Central memory CD8-positive, alpha-beta T cell (primary cell): ENCODE results near the gene AKR1E2.

Source experiments
- ATAC-seq: fragments of 150-1000 bp; cut with Tn5 transposase; replicated peaks from 2 replicates; pipeline ENCODE4 v1.10.0; 2022; ENCODE audit warnings: mild to moderate bottlenecking, moderate FRiP score, moderate number of reproducible peaks; ENCODE audit not compliant: poor library complexity, severe bottlenecking; ENCODE audit errors: extremely low read depth
- DNase-seq, 2 donors: peaks; one replicate each; pipeline ENCODE4 v3.0.0; 2021; ENCODE audit warnings: low spot score in 2 of 2
- H3K27ac Mint-ChIP-seq: one replicate; pipeline ENCODE4 v1.8.0; 2022; ENCODE audit warnings: low read depth, mild to moderate bottlenecking, moderate library complexity, mixed read lengths
- H3K27me3 Mint-ChIP-seq: one replicate; pipeline ENCODE4 v1.8.0; 2022; ENCODE audit warnings: mixed read lengths
- H3K36me3 Mint-ChIP-seq: one replicate; pipeline ENCODE4 v1.8.0; 2022; ENCODE audit warnings: mild to moderate bottlenecking, moderate library complexity, mixed read lengths; ENCODE audit not compliant: insufficient read depth
- H3K4me1 Mint-ChIP-seq: one replicate; pipeline ENCODE4 v1.8.0; 2022; ENCODE audit warnings: mixed read lengths
- H3K4me3 Mint-ChIP-seq: one replicate; pipeline ENCODE4 v1.8.0; 2022; ENCODE audit warnings: mild to moderate bottlenecking, moderate library complexity, mixed read lengths
- H3K9me3 Mint-ChIP-seq: one replicate; pipeline ENCODE4 v1.8.0; 2022; ENCODE audit warnings: mixed read lengths

The AKR1E2 gene

DNA sequence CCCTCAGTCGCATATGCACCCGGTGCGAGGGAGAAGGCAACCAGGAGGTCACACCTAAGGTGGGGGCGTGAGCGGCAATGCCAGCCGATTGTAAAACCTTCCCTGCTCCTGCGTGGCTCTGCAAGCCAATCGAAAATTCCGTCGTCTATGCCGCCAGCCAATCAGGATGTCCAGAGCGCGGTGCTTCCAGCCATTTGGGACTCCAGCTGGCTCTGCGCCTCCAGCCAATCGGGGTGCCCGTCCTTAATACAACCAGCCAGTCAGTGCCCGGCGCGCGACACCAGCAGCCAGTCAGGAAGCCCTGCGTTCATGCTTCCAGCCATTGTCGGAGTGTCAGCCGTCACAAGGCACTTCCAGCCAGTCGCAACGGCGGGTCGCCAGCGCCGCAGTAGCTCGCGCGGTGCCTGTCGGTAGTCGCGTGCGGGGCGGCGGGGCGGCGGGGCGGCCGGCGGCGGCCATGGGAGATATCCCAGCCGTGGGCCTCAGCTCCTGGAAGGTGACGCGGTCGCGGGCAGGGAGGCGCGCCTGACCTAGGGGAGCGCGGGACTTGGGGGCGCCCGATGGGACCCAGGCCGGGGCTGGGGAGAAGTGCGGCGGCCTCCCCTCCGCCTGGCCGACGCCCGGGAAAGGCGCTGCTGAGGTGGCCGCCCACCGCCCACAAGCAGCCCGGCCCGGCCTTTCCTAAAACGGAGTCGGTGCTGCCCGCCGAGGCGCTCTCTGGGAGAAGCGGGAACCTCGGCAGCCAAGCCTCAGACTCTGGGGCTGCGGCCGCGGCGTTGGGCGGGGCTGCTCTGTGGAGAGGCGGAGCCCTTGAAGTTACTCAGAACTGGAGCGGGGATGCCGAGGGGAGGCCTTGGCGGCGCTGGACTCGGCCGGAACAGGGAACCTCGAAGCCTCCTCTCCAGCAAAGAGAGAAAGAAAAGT, at the start of gene AKR1E2:
Gene AKR1E2, plus strand, starts transcription at position 340 of the 924 bp plus-strand sequence. Its CDS starts 118 bp downstream, at position 458.
- peak in 1 of 2 donors; percentile 20 for DNase-seq
- peaks cover 94% of the 10 kb centered on the region for H3K27me3 Mint-ChIP-seq
- H3K4me1 Mint-ChIP-seq: no peaks in the 10 kb centered on the region
- ATAC-seq: peak; percentile 76
- no peaks in the 10 kb centered on the region for H3K9me3 Mint-ChIP-seq
- H3K27ac Mint-ChIP-seq: no peak within 1 kb of the TSS
- H3K36me3 Mint-ChIP-seq: no peaks in the 10 kb centered on the region
- H3K4me3 Mint-ChIP-seq: peak within 1 kb of the TSS; percentile 41

DNA sequence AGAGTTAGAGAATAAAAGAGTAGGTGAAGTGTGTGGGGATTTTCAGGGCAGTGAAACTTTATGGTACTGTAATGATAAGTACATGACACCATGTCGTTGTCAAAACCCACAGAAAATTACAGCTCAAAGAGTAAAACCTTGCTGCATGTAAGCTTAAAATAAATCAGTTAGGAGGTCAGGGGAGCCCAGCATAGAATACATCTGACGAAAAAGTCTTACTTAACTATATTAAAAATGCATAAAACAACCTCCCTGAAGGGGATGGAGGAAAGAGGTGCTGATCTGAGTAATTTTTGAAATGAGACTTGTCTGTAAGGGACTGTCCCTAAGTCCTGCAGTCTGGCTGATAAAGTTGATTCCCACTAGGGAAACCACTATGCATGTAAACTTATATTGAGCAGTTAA, 49.8 kb upstream of the AKR1E2 start:
- DNase-seq (no peak), ATAC-seq (no peak)
- no peak overlapping the region for H3K27ac Mint-ChIP-seq
- H3K9me3 Mint-ChIP-seq: no peaks in the 10 kb centered on the region
- H3K4me1 Mint-ChIP-seq: no peaks in the 10 kb centered on the region
- H3K4me3 Mint-ChIP-seq: no peak overlapping the region
- peaks cover 76% of the 10 kb centered on the region for H3K27me3 Mint-ChIP-seq
- H3K36me3 Mint-ChIP-seq: peaks cover 1% of the 10 kb centered on the region

DNA sequence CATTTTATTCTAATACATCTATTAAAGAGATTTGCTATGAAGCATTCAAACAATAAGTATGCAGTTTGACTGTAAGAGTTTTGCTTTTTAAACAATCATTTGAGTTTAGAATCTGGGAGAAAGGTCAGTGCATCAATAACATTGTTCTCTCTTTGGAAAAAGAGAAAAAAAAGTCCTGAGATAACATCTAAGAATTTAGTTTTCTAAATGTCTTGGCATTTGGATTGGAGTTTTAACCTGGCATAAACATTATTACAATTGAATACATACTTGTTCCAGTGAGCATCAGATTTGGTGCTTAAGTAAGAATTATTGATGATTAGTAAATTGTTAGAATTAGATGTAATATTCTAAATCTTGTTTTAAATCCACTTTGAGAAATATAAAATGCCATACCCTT, 47.2 kb upstream of the AKR1E2 start:
- DNase-seq: no peak
- H3K4me1 Mint-ChIP-seq: no peaks in the 10 kb centered on the region
- H3K4me3 Mint-ChIP-seq: no peak overlapping the region
- no peaks in the 10 kb centered on the region for H3K9me3 Mint-ChIP-seq
- H3K36me3 Mint-ChIP-seq: peaks cover 2% of the 10 kb centered on the region
- H3K27ac Mint-ChIP-seq: no peak overlapping the region
- peaks cover 66% of the 10 kb centered on the region for H3K27me3 Mint-ChIP-seq
- ATAC-seq: no peak

DNA sequence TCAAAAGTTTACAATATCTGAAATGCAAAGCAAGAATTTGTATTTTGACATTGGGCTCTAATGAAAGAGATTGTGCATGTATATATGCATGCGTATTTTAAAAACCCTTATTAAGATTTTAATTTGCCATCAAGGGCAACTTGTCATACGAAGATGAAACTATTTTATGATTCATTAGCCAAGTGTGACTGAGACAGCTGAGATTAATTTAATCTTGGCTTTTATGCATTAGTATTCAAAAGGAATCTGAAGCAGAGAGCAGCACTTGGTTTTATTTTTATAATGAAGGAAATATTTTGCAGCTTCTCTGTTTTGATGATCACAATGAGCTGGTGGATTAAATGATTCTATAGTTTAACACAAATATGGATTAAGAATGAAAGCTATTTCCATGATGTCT, 45.9 kb upstream of the AKR1E2 start:
- H3K27me3 Mint-ChIP-seq: peaks cover 60% of the 10 kb centered on the region
- no peak overlapping the region for H3K27ac Mint-ChIP-seq
- DNase-seq (no peak), ATAC-seq (no peak)
- H3K4me3 Mint-ChIP-seq: no peak overlapping the region
- peaks cover 2% of the 10 kb centered on the region for H3K36me3 Mint-ChIP-seq
- H3K9me3 Mint-ChIP-seq: no peaks in the 10 kb centered on the region
- no peaks in the 10 kb centered on the region for H3K4me1 Mint-ChIP-seq

DNA sequence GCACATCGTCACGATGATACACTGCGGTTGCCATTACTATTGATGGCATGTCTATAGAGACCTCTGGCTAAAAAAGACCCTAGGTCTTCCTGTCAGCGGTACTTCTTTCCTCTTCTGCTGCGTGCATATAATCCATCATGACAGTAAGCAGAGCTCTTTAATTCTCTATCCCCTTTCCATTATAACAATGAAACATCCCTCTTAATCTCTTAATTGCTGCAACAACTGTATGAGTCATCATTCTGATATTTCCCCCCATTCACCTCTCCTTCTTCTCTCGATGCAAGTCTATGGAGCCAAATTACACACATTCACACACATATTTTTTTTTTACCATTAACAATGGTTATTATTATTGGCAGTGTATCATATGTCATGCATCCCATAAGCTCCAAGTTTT, 45.2 kb upstream of the AKR1E2 start:
- peaks cover 61% of the 10 kb centered on the region for H3K27me3 Mint-ChIP-seq
- DNase-seq (no peak), ATAC-seq (no peak)
- H3K4me3 Mint-ChIP-seq: no peak overlapping the region
- no peak overlapping the region for H3K27ac Mint-ChIP-seq
- no peaks in the 10 kb centered on the region for H3K4me1 Mint-ChIP-seq
- H3K36me3 Mint-ChIP-seq: peaks cover 2% of the 10 kb centered on the region
- no peaks in the 10 kb centered on the region for H3K9me3 Mint-ChIP-seq

DNA sequence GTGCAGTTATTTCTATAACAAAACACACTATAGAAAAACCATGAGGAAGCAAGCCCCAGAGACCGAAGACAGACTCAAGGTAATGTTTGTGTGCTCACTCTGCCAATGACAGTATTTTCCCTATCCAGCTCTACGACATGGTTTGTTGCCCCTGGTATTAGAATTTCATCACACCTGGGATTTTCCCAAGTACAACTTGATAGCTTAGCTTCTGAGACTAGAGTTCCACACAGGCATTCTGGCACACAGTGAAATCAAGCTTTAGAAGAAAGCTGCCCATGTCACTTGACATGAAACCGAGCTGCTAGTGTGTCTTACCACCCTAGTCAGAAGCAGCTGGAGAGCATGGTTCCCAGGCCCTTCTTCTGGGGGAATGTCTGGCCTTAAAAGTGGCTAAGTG, 44.1 kb upstream of the AKR1E2 start:
- H3K4me1 Mint-ChIP-seq: no peaks in the 10 kb centered on the region
- no peaks in the 10 kb centered on the region for H3K9me3 Mint-ChIP-seq
- no peak overlapping the region for H3K4me3 Mint-ChIP-seq
- no peak overlapping the region for H3K27ac Mint-ChIP-seq
- DNase-seq (no peak), ATAC-seq (no peak)
- peaks cover 60% of the 10 kb centered on the region for H3K27me3 Mint-ChIP-seq
- peaks cover 2% of the 10 kb centered on the region for H3K36me3 Mint-ChIP-seq

DNA sequence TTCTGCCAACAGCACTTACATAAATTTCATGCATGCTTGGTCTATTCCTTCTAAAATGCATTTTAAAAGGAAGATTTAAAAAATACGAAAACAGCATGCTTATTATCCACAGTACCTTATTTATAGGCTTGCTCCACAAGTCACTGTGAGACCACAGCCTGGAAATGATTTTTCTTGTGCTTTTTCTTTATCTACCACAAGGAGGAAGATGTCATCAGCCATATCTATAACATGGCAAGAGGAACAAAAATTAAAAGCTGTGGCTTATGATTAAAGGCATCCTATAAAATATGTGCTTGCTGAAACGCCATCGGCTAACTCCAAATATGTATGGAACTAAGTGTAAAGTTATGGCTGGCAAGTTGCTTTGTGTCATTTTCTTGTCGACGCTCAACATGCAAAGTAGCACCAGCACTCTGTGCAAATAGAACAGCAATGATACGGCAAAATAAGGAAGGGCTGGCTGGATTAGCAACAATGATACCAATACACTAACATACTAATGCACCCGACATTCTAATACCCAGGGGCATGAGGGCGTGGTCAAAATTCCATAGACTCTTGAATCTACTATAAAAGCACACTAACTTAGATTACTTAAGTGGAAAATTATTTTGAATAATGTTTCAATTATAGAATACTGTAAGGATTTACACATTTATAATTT, 41.2 kb upstream of the AKR1E2 start:
- peaks cover 49% of the 10 kb centered on the region for H3K27me3 Mint-ChIP-seq
- H3K27ac Mint-ChIP-seq: no peak overlapping the region
- H3K36me3 Mint-ChIP-seq: peaks cover 2% of the 10 kb centered on the region
- no peak overlapping the region for H3K4me3 Mint-ChIP-seq
- H3K4me1 Mint-ChIP-seq: no peaks in the 10 kb centered on the region
- no peaks in the 10 kb centered on the region for H3K9me3 Mint-ChIP-seq
- DNase-seq (no peak), ATAC-seq (no peak)

DNA sequence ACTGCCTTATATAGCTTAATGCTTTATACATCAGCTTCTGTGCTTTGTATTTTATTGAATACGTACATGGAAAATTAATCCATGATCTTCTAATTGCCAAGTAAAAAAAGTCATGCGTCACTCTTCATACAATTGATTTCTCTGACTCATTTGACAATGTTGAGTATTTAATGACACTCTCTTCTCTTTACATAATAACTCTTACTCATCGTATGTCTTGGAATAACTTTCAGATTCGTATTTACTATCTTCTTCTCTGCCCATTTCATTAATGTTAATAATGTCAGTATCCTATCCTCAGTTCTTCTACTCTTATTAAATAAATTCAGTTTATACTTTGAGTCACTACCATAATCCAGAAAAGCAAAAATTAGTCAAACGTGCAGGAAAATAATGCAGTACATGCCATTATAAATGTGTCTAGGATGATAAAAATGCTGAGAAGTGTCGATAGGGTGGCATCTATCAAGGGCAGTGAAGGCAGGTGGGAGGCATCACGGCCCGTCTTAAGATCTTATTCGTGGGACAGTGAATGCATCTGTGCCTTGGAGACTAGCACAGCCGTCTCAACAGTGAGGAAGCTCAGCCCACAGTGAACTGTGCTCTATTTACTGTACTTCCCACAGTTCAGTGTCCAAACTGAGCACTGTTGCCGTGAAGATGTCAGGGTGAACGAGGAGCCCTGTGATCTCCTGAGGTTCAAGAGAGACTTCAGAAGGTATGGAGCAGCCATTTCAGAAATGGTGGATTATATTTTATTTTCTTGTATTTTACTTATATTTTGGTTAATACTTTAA, 39.8 kb upstream of the AKR1E2 start:
- H3K36me3 Mint-ChIP-seq: peaks cover under 1% of the 10 kb centered on the region
- H3K27ac Mint-ChIP-seq: no peak overlapping the region
- no peaks in the 10 kb centered on the region for H3K9me3 Mint-ChIP-seq
- H3K4me3 Mint-ChIP-seq: no peak overlapping the region
- H3K4me1 Mint-ChIP-seq: no peaks in the 10 kb centered on the region
- peaks cover 40% of the 10 kb centered on the region for H3K27me3 Mint-ChIP-seq
- no peak for ATAC-seq
- DNase-seq: no peak

DNA sequence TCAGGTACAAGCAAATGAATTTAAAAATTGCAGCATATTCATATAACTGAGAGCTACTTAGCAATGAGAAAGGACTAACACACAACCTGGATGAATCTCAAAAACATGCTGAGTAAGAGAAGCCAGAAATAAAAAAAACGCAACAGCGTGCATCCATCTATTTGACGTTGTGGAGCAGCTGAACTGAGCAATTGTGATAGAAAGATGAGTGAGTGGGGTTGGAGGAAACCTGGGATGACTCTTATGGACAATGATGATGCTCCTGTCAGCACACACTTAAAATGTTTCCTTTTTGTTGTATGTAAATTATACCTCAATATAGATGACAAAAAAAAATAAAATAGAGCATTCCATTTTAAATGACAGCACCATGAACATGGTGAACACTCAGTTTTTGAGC, 36.0 kb upstream of the AKR1E2 start:
- Mint-ChIP-seq H3K36me3 (no peaks in the 10 kb centered on the region), H3K4me3 (no peak overlapping the region), H3K27me3 (peaks cover 33% of the 10 kb centered on the region), H3K27ac (no peak overlapping the region), H3K4me1 (no peaks in the 10 kb centered on the region), H3K9me3 (no peaks in the 10 kb centered on the region)
- ATAC-seq (no peak), DNase-seq (no peak)

DNA sequence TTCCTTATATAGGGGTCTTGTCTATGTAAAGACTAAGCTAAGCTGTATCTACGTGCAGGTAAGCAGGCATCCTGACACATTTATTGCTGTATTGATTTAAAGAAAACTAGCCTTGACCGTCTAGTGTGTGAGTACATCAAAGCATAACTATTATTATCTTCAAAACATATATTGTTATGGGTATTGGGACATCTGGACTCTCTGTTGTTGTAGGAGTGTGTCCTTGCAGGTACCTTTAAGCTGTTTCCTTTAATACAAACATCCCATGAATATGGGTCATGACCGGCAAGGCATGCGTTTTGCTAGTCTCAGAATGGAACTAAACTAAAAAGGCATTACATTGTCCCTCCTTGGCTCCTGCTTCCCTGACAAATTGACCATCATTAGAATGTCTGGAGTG, 35.1 kb upstream of the AKR1E2 start:
- H3K27ac Mint-ChIP-seq: no peak overlapping the region
- DNase-seq: no peak
- H3K4me1 Mint-ChIP-seq: no peaks in the 10 kb centered on the region
- H3K9me3 Mint-ChIP-seq: no peaks in the 10 kb centered on the region
- no peaks in the 10 kb centered on the region for H3K36me3 Mint-ChIP-seq
- no peak overlapping the region for H3K4me3 Mint-ChIP-seq
- ATAC-seq: no peak
- peaks cover 33% of the 10 kb centered on the region for H3K27me3 Mint-ChIP-seq

DNA sequence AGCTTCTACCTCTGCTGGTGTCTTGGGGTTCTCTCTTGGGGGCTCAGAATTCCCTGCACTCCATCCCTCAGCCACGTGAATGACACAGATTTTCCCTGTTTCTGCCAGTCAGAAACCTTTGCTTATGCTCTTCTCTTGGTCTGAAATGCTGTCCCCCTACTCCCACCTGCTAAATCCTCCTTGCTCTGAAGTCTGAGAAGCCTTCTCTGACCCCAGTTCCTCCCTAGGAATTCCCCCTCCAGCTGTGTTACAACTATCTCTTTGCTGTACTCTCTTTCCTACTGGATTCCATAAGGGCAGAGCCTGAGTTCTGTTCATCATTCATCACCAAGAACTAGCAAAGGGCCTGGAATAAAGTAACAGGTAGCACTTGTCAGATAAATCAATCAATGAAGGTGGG, 33.6 kb upstream of the AKR1E2 start:
- no peaks in the 10 kb centered on the region for H3K9me3 Mint-ChIP-seq
- no peak for ATAC-seq

DNA sequence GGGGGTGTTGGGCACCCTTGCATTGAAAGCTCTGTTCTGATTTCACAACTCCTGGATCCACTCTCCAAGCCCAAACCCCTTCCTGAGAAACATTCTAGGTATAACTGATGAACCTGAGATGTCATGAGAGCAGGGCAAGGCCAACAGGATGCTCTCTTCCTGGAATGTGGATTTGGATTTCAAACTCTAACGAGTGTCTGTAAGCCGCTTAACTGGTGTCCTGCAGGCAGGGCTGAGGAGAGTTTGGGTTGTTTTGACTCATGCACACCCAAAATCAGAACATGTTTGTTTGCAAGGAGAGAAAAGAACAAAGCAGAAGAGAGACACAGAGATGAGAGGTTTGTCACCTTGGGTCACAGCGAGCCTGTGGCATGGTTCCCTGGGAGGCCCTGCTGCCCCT, 24.6 kb upstream of the AKR1E2 start:
- H3K4me1 Mint-ChIP-seq: no peaks in the 10 kb centered on the region
- DNase-seq (no peak), ATAC-seq (no peak)
- no peaks in the 10 kb centered on the region for H3K36me3 Mint-ChIP-seq
- peaks cover 80% of the 10 kb centered on the region for H3K27me3 Mint-ChIP-seq
- H3K9me3 Mint-ChIP-seq: no peaks in the 10 kb centered on the region
- no peak overlapping the region for H3K27ac Mint-ChIP-seq
- H3K4me3 Mint-ChIP-seq: no peak overlapping the region

More for the DNA sequence above, 33.6 kb upstream of the AKR1E2 start:
- Mint-ChIP-seq H3K27me3 (peaks cover 38% of the 10 kb centered on the region), H3K4me1 (no peaks in the 10 kb centered on the region), H3K36me3 (no peaks in the 10 kb centered on the region), H3K27ac (no peak overlapping the region), H3K4me3 (no peak overlapping the region)
- no peak for DNase-seq
